ENCODE data around the gene TUBB2A. TPM values are rescaled to one million over a fixed set of nuclear protein-coding genes. Genes with fewer than 3 reads are reported as not detected.
"Not testable (repeated sequence)": the region's sequence is repeated elsewhere in the genome, so short reads cannot be mapped to it uniquely, and the experiment has no call there.

The TUBB2A gene
- total and polyA plus RNA-seq, 9 donors, result 72.0 to 103 (median 83.1) TPM

DNA sequence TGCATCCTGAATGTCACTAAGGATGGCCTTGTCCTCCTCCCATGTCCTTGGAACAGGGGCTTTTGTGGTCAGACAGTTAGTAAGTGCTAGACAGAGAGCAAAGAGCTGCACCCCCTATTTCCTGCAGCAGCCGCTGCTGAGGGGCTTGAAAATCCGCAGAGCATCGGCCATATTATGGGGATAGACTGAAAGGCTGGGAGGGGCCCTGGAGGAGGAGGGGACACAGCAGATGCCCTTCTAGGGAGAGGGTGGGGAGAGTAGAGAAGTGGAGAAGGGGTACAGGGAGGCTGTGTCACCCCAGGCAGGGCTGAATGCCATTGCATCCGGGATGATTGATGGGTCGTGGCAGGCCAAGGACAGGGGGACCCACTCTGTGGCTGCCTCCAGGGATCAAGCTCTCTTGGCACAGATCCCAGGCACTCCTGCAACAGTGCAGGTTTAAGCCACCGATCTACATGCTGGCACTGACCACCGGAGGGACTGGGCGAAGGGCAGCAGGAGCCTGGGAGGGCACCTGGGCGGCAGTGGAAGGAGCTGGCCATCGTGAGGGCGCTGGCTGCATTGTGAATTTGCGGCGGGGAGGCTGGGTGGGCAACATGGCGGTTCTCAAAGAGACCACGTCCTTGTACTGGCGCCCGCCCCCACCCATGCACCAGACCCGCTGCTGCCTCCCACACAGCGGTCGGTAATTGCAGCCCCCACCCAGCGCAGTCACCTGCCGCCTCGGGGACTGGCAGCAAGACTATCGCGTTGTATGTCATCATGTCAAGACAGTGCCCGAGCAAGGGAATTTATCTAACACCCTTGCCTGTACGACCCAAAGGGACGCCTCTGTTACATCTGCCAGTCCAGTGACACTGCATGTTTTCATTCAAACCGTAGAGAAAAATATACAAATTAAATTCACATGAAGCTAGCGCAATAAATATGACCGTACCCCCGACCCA is 887 bp downstream of the TUBB2A start:
- H3K27me3 ChIP-seq (ENCODE audit: control insufficient read depth, insufficient read depth, low read length); H3K9me3 ChIP-seq (replicated peaks; ENCODE audit: control insufficient read depth, low read depth, low read length): not testable (repeated sequence)
- peak overlapping the region; percentile 21 for H3K27ac ChIP-seq (ENCODE audit: low read length)
- H3K36me3 ChIP-seq (ENCODE audit: control insufficient read depth, insufficient read depth, low read length), result peaks cover 18% of the 10 kb centered on the region
- peak; percentile 46 for DNase-seq
- peak overlapping the region; percentile 74 for H3K4me3 ChIP-seq (ENCODE audit: low read length)
- WGBS (ENCODE audit: insufficient coverage), result 3% methylated on average over 20 of the region's 32 CpGs
- peaks cover 15% of the 10 kb centered on the region for H3K4me1 ChIP-seq (ENCODE audit: control insufficient read depth, insufficient read depth, low read length)

DNA sequence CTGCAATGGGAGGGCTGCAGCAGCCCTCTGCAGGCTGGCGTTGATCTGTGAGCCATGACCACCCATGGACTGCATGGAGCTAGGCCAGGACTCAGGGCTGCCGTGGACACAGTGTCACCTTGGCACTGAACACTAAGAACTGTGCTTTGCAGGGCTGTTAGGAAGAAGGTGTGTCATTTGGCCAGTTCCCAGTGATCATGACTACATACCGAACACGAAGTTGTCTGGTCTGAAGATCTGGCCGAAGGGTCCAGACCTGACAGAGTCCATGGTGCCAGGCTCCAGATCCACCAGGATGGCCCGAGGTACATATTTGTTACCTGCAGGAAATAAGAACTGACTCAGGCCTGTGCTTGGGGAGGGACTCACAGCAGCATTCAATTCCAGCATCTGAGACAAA is 1.9 kb downstream of the TUBB2A start:
- H3K4me1 ChIP-seq (ENCODE audit: control insufficient read depth, insufficient read depth, low read length), result peaks cover 22% of the 10 kb centered on the region
- H3K9me3 ChIP-seq (replicated peaks; ENCODE audit: control insufficient read depth, low read depth, low read length); H3K27me3 ChIP-seq (ENCODE audit: control insufficient read depth, insufficient read depth, low read length); H3K27ac ChIP-seq (ENCODE audit: low read length); DNase-seq; H3K4me3 ChIP-seq (ENCODE audit: low read length): not testable (repeated sequence)
- WGBS (ENCODE audit: insufficient coverage), result 94% methylated on average over 4 of the region's 6 CpGs
- H3K36me3 ChIP-seq (ENCODE audit: control insufficient read depth, insufficient read depth, low read length), result peaks cover 22% of the 10 kb centered on the region

DNA sequence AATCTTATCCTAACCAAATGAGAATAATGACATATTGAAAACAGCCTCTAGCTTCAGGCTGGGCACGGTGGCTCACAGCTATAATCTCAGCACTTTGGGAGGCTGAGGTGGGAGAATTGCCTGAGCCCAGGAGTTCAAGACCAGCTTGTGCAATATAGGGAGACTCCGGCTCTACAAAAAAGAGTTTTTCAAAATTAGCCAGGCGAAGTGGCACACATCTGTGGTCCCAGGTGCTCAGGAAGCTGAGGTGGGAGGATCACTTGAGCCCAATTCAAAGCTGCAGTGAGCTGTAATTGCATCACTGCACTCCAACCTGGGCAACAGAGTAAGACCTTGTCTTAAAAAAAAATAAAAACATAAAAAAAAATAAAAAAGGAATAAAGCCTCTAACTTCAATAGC is 4.7 kb downstream of the TUBB2A start:
- Histone ChIP-seq H3K4me3 (ENCODE audit: low read length) (no peak overlapping the region), H3K9me3 (replicated peaks; ENCODE audit: control insufficient read depth, low read depth, low read length) (no peaks in the 10 kb centered on the region), H3K36me3 (ENCODE audit: control insufficient read depth, insufficient read depth, low read length) (peaks cover 39% of the 10 kb centered on the region), H3K4me1 (ENCODE audit: control insufficient read depth, insufficient read depth, low read length) (peaks cover 17% of the 10 kb centered on the region), H3K27me3 (ENCODE audit: control insufficient read depth, insufficient read depth, low read length) (peaks cover 2% of the 10 kb centered on the region), H3K27ac (ENCODE audit: low read length) (no peak overlapping the region)
- 81% methylated on average over 3 of the region's 3 CpGs for WGBS (ENCODE audit: insufficient coverage)
- no peak for DNase-seq

DNA sequence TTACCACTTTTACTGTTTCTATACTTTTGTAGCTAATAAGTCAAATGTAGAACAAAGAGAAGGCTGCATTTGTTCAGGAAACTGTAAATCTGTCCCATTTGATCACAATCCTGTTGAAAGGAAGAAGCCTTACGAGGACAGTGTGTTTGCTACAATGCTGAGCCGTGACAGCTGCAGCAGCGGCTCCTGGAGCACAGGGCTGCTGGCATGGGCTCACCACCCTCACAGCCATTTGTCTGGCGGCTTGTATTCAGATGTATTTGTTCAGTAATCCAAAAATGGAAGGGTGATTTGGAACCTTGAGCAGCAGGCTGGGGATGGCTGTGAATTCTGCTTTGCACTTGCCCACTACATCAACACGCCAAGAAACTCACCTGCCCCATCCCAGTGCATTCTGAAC is 5.7 kb downstream of the TUBB2A start:
- H3K36me3 ChIP-seq (ENCODE audit: control insufficient read depth, insufficient read depth, low read length), result peaks cover 48% of the 10 kb centered on the region
- no peaks in the 10 kb centered on the region for H3K9me3 ChIP-seq (replicated peaks; ENCODE audit: control insufficient read depth, low read depth, low read length)
- DNase-seq, result peak; percentile 72
- peaks cover 17% of the 10 kb centered on the region for H3K4me1 ChIP-seq (ENCODE audit: control insufficient read depth, insufficient read depth, low read length)
- H3K4me3 ChIP-seq (ENCODE audit: low read length), result no peak overlapping the region
- H3K27ac ChIP-seq (ENCODE audit: low read length), result peak overlapping the region; percentile 72
- H3K27me3 ChIP-seq (ENCODE audit: control insufficient read depth, insufficient read depth, low read length), result peaks cover under 1% of the 10 kb centered on the region
- WGBS (ENCODE audit: insufficient coverage), result 63% methylated on average over 3 of the region's 5 CpGs

DNA sequence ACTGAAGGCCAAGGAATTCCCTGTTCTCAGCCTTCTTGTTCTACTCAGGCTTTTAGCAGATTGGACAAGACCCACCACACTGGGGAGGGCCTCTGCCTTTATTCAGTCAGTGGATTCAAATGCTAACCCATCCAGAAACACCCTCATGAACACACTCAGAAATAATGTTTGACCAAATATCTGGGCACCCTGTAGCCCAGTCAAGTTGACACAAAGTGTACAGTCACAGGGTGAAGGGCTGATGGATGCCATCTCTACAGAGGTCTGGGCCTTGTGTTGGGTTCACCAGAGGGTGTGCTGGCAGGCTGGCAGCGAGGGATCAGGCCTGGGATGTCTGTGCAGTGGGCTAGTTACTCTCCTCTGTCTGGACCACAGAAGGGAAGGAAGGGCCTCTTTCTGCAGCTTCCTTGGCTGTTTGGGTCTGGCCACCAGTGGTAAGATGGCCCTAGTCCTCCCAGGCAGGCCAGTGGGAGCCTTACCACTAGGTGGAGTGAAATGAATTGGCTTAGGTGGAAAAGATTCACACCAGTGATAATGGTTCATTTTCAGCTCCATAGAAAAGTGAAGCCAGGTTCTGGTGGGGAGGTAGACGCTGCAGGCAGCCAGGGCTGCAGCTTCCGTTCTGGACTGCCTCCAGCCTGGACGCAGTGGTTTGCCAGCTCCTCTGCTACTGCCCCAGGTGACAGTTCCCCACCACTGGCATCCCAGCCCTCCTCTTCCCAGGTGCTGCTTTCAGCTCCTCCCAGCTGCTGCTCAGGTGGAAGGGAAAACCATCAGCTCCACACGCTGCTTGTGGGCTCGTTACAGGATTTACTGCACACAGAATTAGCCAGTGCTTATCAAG is 9.2 kb downstream of the TUBB2A start:
- H3K4me3 ChIP-seq (ENCODE audit: low read length), result no peak overlapping the region
- H3K4me1 ChIP-seq (ENCODE audit: control insufficient read depth, insufficient read depth, low read length), result peaks cover 17% of the 10 kb centered on the region
- H3K36me3 ChIP-seq (ENCODE audit: control insufficient read depth, insufficient read depth, low read length), result peaks cover 45% of the 10 kb centered on the region
- no peak overlapping the region for H3K27ac ChIP-seq (ENCODE audit: low read length)
- WGBS (ENCODE audit: insufficient coverage), result 95% methylated on average over 3 of the region's 6 CpGs
- H3K9me3 ChIP-seq (replicated peaks; ENCODE audit: control insufficient read depth, low read depth, low read length), result no peaks in the 10 kb centered on the region
- DNase-seq, result no peak
- no peaks in the 10 kb centered on the region for H3K27me3 ChIP-seq (ENCODE audit: control insufficient read depth, insufficient read depth, low read length)

DNA sequence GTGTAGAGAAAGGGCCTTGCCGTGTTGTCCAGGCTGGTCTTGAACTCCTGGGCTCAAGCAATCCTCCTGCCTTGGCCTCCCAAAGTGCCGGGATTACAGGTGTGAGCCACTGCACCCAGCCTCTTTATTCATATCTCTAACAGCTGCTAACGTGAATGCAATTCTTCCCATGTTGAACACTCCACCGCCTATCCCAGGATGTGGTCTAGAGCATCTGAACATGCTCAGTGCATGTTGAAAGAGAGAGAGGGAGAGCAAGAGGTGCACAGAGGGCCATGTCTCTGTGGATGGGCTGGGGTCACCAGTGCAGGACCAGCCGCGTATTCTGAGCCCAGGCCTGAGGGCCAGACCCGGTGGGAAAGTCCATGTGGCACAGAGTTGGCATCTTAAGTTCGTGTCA is 12.8 kb downstream of the TUBB2A start:
- Histone ChIP-seq H3K4me3 (ENCODE audit: low read length) (no peak overlapping the region), H3K27ac (ENCODE audit: low read length) (no peak overlapping the region), H3K4me1 (ENCODE audit: control insufficient read depth, insufficient read depth, low read length) (peaks cover 3% of the 10 kb centered on the region), H3K27me3 (ENCODE audit: control insufficient read depth, insufficient read depth, low read length) (no peaks in the 10 kb centered on the region), H3K36me3 (ENCODE audit: control insufficient read depth, insufficient read depth, low read length) (peaks cover 49% of the 10 kb centered on the region), H3K9me3 (replicated peaks; ENCODE audit: control insufficient read depth, low read depth, low read length) (no peaks in the 10 kb centered on the region)
- DNase-seq, result no peak
- 89% methylated on average over 7 of the region's 8 CpGs for WGBS (ENCODE audit: insufficient coverage)

DNA sequence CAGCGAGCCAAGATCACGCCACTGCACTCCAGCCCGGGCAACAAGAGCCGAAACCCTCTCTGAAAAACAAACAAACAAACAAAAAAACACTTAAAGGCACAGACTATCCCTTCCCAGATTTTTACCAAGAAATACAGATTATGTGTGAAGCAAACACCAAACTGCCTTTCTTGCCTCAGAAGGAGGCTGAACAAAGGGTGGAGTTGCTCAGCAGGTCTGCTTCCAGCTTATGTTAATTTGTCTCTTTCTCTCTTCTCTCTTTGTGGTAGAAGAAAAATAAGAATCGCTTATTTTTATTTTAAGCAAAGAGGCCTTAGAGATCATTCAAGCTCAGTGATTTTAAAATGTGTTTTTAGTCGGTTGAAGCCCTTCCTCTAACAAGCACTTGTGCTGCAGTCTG is 14.2 kb downstream of the TUBB2A start:
- peaks cover 11% of the 10 kb centered on the region for H3K4me1 ChIP-seq (ENCODE audit: control insufficient read depth, insufficient read depth, low read length)
- no peaks in the 10 kb centered on the region for H3K27me3 ChIP-seq (ENCODE audit: control insufficient read depth, insufficient read depth, low read length)
- H3K27ac ChIP-seq (ENCODE audit: low read length), result no peak overlapping the region
- no peak for DNase-seq
- H3K36me3 ChIP-seq (ENCODE audit: control insufficient read depth, insufficient read depth, low read length), result peaks cover 51% of the 10 kb centered on the region
- H3K4me3 ChIP-seq (ENCODE audit: low read length), result no peak overlapping the region
- WGBS (ENCODE audit: insufficient coverage), result 84% methylated on average over 4 of the region's 6 CpGs
- no peaks in the 10 kb centered on the region for H3K9me3 ChIP-seq (replicated peaks; ENCODE audit: control insufficient read depth, low read depth, low read length)

DNA sequence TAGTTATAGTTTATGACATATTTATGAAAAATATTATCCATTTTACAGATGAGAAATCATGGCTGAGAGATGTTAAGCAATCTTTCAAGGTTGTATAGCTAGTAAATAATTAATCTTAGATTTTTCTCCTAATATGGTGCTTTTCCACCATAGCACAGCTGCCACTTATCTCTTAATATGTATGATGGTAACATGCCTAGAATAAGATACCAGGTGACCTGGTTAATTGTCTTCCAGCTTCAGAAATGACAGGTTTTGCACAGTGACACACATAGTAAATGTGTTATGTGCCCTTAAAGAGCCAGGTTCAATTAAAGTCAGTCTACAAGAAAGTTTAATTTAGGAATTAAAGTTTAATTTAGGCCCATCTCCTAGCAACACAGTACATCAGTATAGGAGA is 14.8 kb downstream of the TUBB2A start:
- H3K4me3 ChIP-seq (ENCODE audit: low read length), result no peak overlapping the region
- DNase-seq, result no peak
- peaks cover 11% of the 10 kb centered on the region for H3K4me1 ChIP-seq (ENCODE audit: control insufficient read depth, insufficient read depth, low read length)
- peaks cover 50% of the 10 kb centered on the region for H3K36me3 ChIP-seq (ENCODE audit: control insufficient read depth, insufficient read depth, low read length)
- no peaks in the 10 kb centered on the region for H3K27me3 ChIP-seq (ENCODE audit: control insufficient read depth, insufficient read depth, low read length)
- no peak overlapping the region for H3K27ac ChIP-seq (ENCODE audit: low read length)
- H3K9me3 ChIP-seq (replicated peaks; ENCODE audit: control insufficient read depth, low read depth, low read length), result no peaks in the 10 kb centered on the region

DNA sequence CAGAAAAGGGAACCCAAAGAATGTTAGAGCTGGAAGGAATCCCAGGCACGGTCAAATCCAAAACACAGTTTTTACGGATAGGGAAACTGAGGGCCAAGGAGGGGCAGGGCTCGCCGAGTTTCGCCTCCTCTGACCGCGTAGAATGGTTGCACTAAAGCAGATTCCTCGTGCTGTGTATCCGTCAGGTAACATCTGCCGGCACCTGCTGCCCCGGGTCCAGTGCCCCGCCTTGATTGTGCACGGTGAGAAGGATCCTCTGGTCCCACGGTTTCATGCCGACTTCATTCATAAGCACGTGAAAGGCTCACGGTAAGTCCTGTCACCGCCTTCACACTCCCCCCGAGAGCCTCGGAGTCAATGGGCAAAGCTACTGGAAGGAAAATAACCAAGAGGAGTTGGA is 17.1 kb downstream of the TUBB2A start:
- Histone ChIP-seq H3K4me3 (ENCODE audit: low read length) (no peak overlapping the region), H3K4me1 (ENCODE audit: control insufficient read depth, insufficient read depth, low read length) (peaks cover 11% of the 10 kb centered on the region), H3K27me3 (ENCODE audit: control insufficient read depth, insufficient read depth, low read length) (no peaks in the 10 kb centered on the region), H3K9me3 (replicated peaks; ENCODE audit: control insufficient read depth, low read depth, low read length) (no peaks in the 10 kb centered on the region), H3K36me3 (ENCODE audit: control insufficient read depth, insufficient read depth, low read length) (peaks cover 59% of the 10 kb centered on the region), H3K27ac (ENCODE audit: low read length) (no peak overlapping the region)
- no peak for DNase-seq
- 94% methylated on average over 19 of the region's 20 CpGs for WGBS (ENCODE audit: insufficient coverage)
